Articular chondrocyte of knee joint (primary cell): ENCODE results near the gene PDLIM1. TPM values are rescaled to one million over a fixed set of nuclear protein-coding genes. Genes with fewer than 3 reads are reported as not detected.

Experiments
- total RNA-seq: library from RNA; depleted of rRNA; stranded (reverse); fragments of >200 nt; gene quantifications from 2 replicates; pipeline ENCODE4 v1.2.3, GENCODE V29; 2012

Gene PDLIM1, protein sequence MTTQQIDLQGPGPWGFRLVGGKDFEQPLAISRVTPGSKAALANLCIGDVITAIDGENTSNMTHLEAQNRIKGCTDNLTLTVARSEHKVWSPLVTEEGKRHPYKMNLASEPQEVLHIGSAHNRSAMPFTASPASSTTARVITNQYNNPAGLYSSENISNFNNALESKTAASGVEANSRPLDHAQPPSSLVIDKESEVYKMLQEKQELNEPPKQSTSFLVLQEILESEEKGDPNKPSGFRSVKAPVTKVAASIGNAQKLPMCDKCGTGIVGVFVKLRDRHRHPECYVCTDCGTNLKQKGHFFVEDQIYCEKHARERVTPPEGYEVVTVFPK
- total RNA-seq: 1.2 and 3.4 TPM in 2 replicates

DNA sequence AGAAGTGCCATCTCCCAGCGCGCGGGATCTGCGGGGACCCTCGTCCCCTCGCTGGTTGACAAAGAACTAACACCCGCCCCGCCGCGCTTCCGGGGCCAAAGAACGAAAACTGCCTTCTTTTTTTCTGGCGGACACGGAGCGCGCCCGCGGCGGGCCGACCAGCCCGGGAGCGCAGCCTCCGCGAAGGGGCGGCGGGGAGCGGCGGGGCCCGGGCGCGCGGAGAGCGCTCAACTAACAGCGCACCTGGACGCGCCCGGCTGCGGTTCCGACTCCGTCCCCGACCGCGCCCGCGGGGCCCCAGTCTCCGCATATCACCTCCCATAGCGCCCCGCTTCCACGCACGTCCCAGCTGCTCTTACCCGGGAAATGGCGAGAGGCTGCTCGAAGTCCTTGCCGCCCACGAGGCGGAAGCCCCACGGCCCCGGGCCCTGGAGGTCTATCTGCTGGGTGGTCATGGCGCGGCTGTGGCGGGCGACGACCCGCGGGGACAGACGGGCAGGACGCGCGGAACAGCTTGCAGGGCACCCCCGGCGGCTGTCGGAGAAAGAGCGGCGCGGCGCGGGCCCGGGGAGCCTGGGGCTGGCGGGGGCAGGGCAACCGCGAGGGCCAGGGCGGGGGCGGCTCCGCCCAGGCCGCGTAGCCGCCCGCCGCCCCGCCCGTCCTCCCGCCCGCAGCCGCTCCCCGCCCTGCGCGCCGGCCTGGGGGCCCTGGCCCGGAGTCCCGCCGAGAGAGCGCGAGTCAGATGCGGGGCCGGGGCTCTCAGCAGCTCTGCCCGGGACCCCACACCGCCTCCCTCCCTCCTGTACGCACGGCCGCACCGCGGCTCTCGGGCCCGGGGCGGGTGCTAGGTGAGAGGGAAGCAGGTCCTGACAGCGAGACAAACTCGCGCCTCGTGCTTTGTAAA lies at the start of gene PDLIM1:
TSS of gene PDLIM1 (minus strand) at position 543 of the 904 bp plus-strand sequence. CDS start at position 455, 88 bp downstream.

DNA sequence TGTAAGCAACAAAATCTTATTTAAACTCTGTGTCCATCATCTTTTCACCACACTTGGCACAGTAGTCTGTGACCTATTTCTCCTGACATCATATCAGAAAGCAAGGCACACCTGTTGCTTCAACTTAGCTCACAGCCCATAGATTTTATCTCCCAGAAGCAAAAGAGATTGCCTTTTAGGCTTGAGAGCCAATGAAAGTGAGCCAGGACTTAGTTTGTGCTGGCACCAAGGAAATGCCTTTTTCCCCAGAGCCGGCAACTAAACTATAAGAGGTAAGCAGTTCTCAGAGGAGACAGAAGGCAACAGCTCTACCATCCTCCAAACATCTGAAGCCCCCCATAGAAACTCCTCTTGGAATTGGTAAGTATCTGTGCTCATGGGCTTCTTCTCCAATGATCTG lies 96.9 kb downstream of the PDLIM1 start, which contains the start of gene ACSM6:
TSS of gene ACSM6 (plus strand) at position 295 of the 400 bp plus-strand sequence. CDS start 248 bp downstream, outside the sequence.

Other genes with a start within 250 kb of the PDLIM1 start
- gene CYP2C8, start 221.5 kb downstream of the PDLIM1 start, total RNA-seq: not detected in 2 replicates
- not detected in 2 replicates for gene ACSM6, start 96.8 kb downstream of the PDLIM1 start, total RNA-seq